ACC112 (cell line): ENCODE results near the gene APOL2.
"Not testable (repeated sequence)": the region's sequence is repeated elsewhere in the genome, so short reads cannot be mapped to it uniquely, and the experiment has no call there.

Source experiments
- H2AFZ ChIP-seq: fragments of 200-600 bp; sonication (generic); one replicate; pipeline ENCODE4 v1.6.0; 2017; ENCODE audit warnings: antibody characterized with exemption, low read length; ENCODE audit not compliant: unreplicated experiment
- H3K27ac ChIP-seq: fragments of 200-600 bp; sonication (generic); 2 replicates; pipeline ENCODE4 v1.5.1; 2014; ENCODE audit warnings: low read depth, mild to moderate bottlenecking, antibody characterized with exemption, low read length, moderate library complexity
- H3K27me3 ChIP-seq: fragments of 200-600 bp; sonication (generic); 2 replicates; pipeline ENCODE4 v1.6.1; 2014; ENCODE audit warnings: mild to moderate bottlenecking, antibody characterized with exemption, low read length, moderate library complexity, mixed read lengths; ENCODE audit not compliant: insufficient read depth
- H3K36me3 ChIP-seq: fragments of 200-600 bp; sonication (generic); 2 replicates; pipeline ENCODE4 v1.6.1; 2016; ENCODE audit warnings: mild to moderate bottlenecking, antibody characterized with exemption, low read length, moderate library complexity, mixed read lengths; ENCODE audit not compliant: insufficient read depth
- H3K4me1 ChIP-seq: fragments of 200-600 bp; sonication (generic); one replicate; pipeline ENCODE4 v1.6.1; 2016; ENCODE audit warnings: low read length, mixed read lengths; ENCODE audit not compliant: insufficient read depth, unreplicated experiment, control insufficient read depth
- H3K4me3 ChIP-seq: fragments of 200-600 bp; sonication (generic); 2 replicates; pipeline ENCODE4 v1.5.1; 2014; ENCODE audit warnings: mild to moderate bottlenecking, low read depth, low read length
- H3K79me2 ChIP-seq: fragments of 200-600 bp; sonication (generic); one replicate; pipeline ENCODE4 v1.6.0; 2016; ENCODE audit warnings: low read length; ENCODE audit not compliant: control insufficient read depth, unreplicated experiment, insufficient read depth

APOL2 gene

DNA sequence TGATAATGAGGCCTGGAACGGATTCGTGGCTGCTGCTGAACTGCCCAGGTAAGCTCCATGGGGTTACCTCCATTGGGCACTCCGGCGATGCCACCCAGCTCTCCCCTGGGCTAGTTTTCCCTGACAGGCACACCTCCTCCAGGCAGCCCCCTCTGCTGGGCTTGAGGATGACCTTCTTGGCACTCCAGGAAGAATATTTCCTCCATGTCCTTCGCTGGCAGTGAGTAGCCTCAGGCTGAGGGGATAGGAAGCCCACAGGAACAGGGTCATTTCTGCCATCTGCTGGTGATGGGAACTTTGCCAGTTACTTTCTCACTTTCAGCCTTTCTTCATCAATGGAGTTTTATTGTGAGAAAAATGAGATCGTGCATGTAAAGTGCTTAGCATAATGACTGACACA, 22.3 kb upstream of the APOL2 start:
- H3K27ac ChIP-seq, H3K36me3 ChIP-seq, H3K4me1 ChIP-seq: not testable (repeated sequence)

DNA sequence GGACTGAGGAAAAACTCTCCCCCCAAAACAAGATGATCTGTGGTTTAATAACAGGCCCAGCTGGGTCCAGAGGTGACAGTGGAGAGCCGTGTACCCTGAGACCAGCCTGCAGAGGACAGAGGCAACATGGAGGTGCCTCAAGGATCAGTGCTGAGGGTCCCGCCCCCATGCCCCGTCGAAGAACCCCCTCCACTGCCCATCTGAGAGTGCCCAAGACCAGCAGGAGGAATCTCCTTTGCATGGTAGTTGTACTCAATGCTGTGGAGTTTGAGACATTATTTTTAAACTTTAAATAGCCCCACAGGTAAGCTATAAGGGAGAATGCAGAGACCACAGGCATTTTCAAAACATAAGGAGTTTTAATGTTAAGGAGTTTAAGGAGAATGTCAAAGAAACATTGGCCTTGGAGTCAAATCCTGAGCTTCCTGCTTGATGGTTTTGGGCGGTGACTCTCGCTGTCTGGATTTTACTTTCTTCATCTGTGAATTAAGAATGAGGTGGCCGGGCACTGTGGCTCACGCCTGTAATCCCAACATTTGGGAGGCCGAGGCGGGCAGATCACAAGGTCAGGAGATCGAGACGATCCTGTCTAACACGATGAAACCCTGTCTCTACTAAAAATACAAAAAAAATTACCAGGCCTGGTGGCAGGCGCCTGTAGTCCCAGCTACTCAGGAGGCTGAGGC, 20.4 kb upstream of the APOL2 start:
- H3K36me3 ChIP-seq = no peaks in the 10 kb centered on the region
- H3K4me1 ChIP-seq = peaks cover 4% of the 10 kb centered on the region
- no peaks in the 10 kb centered on the region for H3K27me3 ChIP-seq
- H3K4me3 ChIP-seq = no peak overlapping the region
- no peak overlapping the region for H2AFZ ChIP-seq
- H3K27ac ChIP-seq = no peak overlapping the region
- H3K79me2 ChIP-seq = peaks cover 2% of the 10 kb centered on the region

More for the DNA sequence above, 22.3 kb upstream of the APOL2 start:
- not testable (repeated sequence) for H3K27me3 ChIP-seq, H3K4me3 ChIP-seq, H3K79me2 ChIP-seq, H2AFZ ChIP-seq

DNA sequence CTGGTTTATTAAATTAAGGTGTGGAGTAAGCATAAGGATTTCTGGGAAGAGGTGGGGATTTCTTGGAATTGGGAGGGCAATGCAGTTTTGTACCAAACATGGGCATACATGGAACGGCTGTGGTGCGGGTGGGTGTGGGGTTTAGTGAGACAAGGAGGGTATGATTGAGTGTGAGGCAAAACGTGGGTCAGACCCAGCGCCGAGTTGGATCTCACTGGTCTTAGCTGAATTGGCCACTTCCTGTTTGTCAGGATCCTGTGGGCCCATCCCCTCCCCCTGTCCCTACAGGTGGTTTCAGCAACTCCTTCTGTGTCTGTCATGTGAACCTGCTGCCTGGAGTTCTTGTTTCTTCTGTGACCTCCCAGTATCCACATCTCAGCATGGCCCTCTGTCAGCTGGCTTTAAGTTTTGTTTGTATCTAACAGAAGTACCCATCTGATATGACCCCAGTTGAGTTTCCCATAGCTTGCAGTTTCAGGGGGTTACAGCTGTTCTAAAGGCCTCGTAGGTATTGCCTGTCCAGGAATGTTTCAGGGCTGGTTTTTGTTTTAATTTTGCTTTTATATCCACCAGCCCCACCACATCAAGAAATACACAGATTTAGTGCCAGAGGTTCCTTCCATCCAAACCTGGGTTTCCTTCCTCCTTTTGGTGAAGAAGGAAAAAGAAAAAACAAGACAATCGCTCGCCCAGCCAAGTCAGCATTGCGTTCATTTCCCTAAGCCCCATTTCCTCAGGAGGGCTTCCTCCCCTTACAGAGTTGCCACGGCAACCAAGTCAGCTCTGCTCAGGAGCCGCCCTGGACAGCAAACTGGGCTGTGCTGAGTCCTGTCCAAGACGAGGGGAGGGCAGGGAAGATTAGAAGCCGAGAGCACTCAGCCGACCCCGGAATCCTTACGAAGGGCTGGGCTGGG, 19.6 kb upstream of the APOL2 start:
- no peaks in the 10 kb centered on the region for H3K36me3 ChIP-seq
- H3K4me3 ChIP-seq = no peak overlapping the region
- H3K27me3 ChIP-seq = no peaks in the 10 kb centered on the region
- H3K4me1 ChIP-seq = peaks cover 4% of the 10 kb centered on the region
- no peak overlapping the region for H3K27ac ChIP-seq
- H3K79me2 ChIP-seq = peaks cover 2% of the 10 kb centered on the region
- no peak overlapping the region for H2AFZ ChIP-seq

- H3K4me1 ChIP-seq = peaks cover 10% of the 10 kb centered on the region
- H3K27ac ChIP-seq = no peak overlapping the region
- H3K27me3 ChIP-seq = no peaks in the 10 kb centered on the region
- peaks cover 9% of the 10 kb centered on the region for H3K79me2 ChIP-seq
- no peak overlapping the region for H3K4me3 ChIP-seq
- no peak overlapping the region for H2AFZ ChIP-seq
- no peaks in the 10 kb centered on the region for H3K36me3 ChIP-seq
These were observed 18.8 kb upstream of the APOL2 start for GRCh38 chr22:36257948-36258670.

DNA sequence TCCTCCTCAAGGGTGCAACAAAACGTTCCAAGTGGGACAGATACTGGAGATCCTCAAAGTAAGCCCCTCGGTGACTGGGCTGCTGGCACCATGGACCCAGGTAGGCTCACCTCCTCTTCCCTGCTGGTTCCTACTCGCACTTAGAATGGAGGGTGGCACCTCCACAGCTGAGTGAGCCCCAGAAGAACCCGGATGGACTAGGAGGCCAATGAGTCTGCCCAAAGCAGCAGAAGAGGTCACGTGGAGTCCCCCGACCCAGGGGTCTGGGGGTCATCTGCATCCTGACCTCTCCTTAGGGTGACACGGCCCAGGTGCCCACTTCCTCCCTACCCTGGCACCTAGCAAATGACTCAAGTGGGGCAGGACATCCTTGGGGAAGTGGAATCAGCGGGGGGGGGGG, 18.0 kb upstream of the APOL2 start:
- H2AFZ ChIP-seq = no peak overlapping the region
- no peak overlapping the region for H3K27ac ChIP-seq
- no peak overlapping the region for H3K4me3 ChIP-seq
- no peaks in the 10 kb centered on the region for H3K36me3 ChIP-seq
- peaks cover 10% of the 10 kb centered on the region for H3K79me2 ChIP-seq
- H3K27me3 ChIP-seq = no peaks in the 10 kb centered on the region
- peaks cover 12% of the 10 kb centered on the region for H3K4me1 ChIP-seq

GRCh38 chr22:36256478-36256877, 17.2 kb upstream of the APOL2 start:
- no peaks in the 10 kb centered on the region for H3K27me3 ChIP-seq
- H3K79me2 ChIP-seq = peaks cover 10% of the 10 kb centered on the region
- no peak overlapping the region for H3K27ac ChIP-seq
- no peaks in the 10 kb centered on the region for H3K36me3 ChIP-seq
- H3K4me1 ChIP-seq = peaks cover 12% of the 10 kb centered on the region
- H2AFZ ChIP-seq = no peak overlapping the region
- H3K4me3 ChIP-seq = no peak overlapping the region

DNA sequence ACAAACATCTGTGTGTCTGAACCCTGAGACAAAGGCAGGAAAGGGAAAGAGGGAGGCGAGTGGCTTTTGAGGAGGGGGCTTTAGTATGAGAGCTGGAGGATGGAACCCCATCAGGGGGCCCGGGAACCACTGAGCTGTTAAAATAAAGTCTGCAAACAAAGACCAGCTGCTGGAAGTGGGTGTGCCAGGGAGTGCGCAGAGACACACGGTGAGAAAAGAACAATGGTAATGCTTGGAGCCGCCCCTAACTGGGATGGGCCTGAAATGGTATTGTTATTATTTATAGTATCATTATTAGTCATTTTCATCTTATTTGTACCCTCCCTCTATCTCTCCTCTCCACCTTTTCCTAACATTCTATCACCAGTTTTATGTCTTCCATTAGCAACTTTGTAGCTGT, 16.2 kb upstream of the APOL2 start:
- H3K79me2 ChIP-seq, H3K36me3 ChIP-seq, H2AFZ ChIP-seq, H3K27ac ChIP-seq, H3K27me3 ChIP-seq: not testable (repeated sequence)
- Histone ChIP-seq H3K4me1 (peaks cover 12% of the 10 kb centered on the region), H3K4me3 (0 out of 2 replicates have a peak overlapping the region, but pooled peaks have one; percentile 21)

DNA sequence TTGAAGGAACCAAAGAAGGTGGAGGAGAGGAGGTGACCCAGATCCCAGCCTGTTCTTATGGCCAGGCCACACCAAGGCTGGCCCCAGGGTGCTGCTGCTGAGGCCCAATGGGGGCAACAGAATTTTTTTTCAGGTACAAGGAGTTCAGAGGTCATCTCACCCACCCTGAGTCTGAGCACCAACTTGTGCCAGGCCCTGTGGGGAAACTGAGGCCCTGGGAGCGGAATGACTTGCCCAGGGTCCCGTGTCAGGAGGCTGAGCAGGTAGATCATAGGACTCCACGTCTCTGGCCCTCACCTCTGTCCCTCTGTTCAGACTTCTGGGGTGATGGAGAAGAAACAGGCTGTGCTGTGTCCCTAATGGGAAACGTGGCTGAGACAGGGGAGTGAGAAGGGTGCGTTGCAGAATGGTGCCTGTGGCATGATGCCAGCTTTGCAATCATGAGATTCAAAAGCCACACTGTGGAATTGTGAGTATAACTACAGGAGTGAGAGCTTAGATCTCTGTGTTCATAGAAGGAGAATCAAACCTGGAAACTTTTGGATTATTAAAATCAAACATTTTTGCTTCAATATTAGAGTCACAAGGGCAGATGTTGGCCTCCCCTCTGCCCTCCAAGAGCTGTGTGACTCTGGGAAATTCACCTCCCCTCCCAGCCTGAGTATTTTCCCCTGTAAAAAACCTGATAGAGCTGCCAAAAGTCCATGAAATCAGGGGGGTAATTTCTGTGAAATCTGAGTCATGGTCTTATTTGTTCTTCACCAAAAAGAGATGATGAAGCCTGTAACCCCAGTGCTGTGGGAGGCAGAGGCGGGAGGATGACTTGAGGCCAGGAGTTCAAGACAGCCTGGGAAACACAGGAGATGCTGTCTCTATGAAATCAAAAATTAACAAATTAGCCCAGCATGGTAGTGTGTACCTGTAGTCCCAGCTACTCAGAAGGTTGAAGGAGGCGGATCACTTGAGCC, 14.5 kb upstream of the APOL2 start:
- peak overlapping the region; percentile 90 for H3K4me3 ChIP-seq
- H3K79me2 ChIP-seq = peaks cover 10% of the 10 kb centered on the region
- peak overlapping the region; percentile 50 for H3K27ac ChIP-seq
- peak overlapping the region; percentile 75 for H2AFZ ChIP-seq
- H3K4me1 ChIP-seq = peaks cover 12% of the 10 kb centered on the region
- no peaks in the 10 kb centered on the region for H3K36me3 ChIP-seq
- no peaks in the 10 kb centered on the region for H3K27me3 ChIP-seq

DNA sequence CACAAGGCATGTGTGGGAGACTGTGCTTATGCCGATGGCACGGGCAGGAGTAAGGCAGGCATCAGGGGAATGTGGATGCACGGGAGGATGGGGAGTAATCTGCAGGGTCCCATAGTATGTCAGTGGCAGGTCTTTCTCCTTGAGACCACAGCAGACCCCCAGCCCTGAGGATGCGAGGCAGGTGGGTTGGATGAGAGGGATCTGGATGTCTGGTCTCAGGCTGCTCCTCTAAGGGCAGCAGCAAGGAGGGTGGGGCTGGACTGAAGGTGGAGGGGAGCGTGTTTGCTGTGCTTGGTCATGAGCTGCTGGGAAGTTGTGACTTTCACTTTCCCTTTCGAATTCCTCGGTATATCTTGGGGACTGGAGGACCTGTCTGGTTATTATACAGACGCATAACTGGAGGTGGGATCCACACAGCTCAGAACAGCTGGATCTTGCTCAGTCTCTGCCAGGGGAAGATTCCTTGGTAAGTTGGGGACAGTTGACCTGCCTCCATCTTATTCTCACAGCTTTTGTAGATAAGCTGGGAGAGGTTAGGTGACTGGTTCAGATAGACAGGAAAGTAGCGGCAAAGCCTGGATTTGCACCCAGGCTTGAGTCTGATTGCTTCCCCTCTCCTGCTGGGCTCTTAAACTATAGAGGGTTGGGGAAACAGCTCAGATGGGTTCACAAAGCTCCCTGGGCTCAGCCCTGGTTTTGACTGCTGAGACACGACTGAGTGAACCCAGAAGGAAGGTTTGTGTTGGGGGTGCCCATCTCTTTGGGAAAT, 13.6 kb upstream of the APOL2 start, which contains the start of gene APOL1:
Gene APOL1, plus strand, starts transcription at position 380 of the 769 bp plus-strand sequence. CDS start 1,823 bp downstream, outside the sequence.
- peak within 1 kb of the TSS; percentile 90 for H3K4me3 ChIP-seq
- no peaks in the 10 kb centered on the region for H3K36me3 ChIP-seq
- peaks cover 10% of the 10 kb centered on the region for H3K79me2 ChIP-seq
- peaks cover 12% of the 10 kb centered on the region for H3K4me1 ChIP-seq
- H3K27me3 ChIP-seq = no peaks in the 10 kb centered on the region
- H3K27ac ChIP-seq = peak within 1 kb of the TSS; percentile 50
- peak within 1 kb of the TSS; percentile 75 for H2AFZ ChIP-seq
